SHP77 (cell line): Measurements from ENCODE around the gene NCAN.
A peak's percentile ranks its signal among the peaks of the same experiment; 100 is the strongest.
"Not testable (repeated sequence)": the region's sequence is repeated elsewhere in the genome, so short reads cannot be mapped to it uniquely, and the experiment has no call there.

Experiments
- DNase-seq, 2 experiments: peaks; one replicate each; lab custom pipeline; 2025; lab: John Stamatoyannopoulos, UW

The NCAN gene

GRCh38 chr19:19211499-19212420, at the start of gene NCAN:
NCAN (plus strand) TSS chr19:19211958; CDS start chr19:19216954, 4,996 bp downstream.
- DNase-seq = peak in 1 of 2 experiments; percentile 55

- no peak for DNase-seq
Observed at GRCh38 chr19:19162495-19162894, 49.3 kb upstream of the NCAN start.

- DNase-seq = no peak
Observed at GRCh38 chr19:19165396-19165795, 46.4 kb upstream of the NCAN start.

GRCh38 chr19:19167612-19168011, 44.1 kb upstream of the NCAN start:
- DNase-seq = no peak

GRCh38 chr19:19169236-19170052, 42.3 kb upstream of the NCAN start:
- DNase-seq = no peak

- peak; percentile 74 to 85 for DNase-seq
Observed at GRCh38 chr19:19170053-19170872, 41.5 kb upstream of the NCAN start, which contains the start of gene MEF2B. MEF2B (minus strand) TSS chr19:19170263; CDS start chr19:19150735, 19,528 bp downstream.

GRCh38 chr19:19170873-19171672, 40.7 kb upstream of the NCAN start:
- DNase-seq = no peak

- peak; percentile 40 to 54 for DNase-seq
Observed at GRCh38 chr19:19171821-19172532, 39.8 kb upstream of the NCAN start.

GRCh38 chr19:19173243-19173642, 38.5 kb upstream of the NCAN start:
- not testable (repeated sequence) for DNase-seq

GRCh38 chr19:19176950-19177349, 34.8 kb upstream of the NCAN start:
- no peak for DNase-seq

- no peak for DNase-seq
Observed at GRCh38 chr19:19179548-19180441, 32.0 kb upstream of the NCAN start.

- DNase-seq = no peak
Observed at GRCh38 chr19:19181488-19181998, 30.2 kb upstream of the NCAN start.

GRCh38 chr19:19185853-19186740, 25.7 kb upstream of the NCAN start:
- DNase-seq = peak; percentile 47 to 72

- no peak for DNase-seq
Observed at GRCh38 chr19:19186742-19187141, 25.0 kb upstream of the NCAN start.

- DNase-seq = no peak
Observed at GRCh38 chr19:19191768-19192077, 20.0 kb upstream of the NCAN start.

- peak; percentile 99 for DNase-seq
Observed at GRCh38 chr19:19192078-19192882, 19.5 kb upstream of the NCAN start, which contains the start of the genes BORCS8 and RFXANK. BORCS8 (minus strand) TSS chr19:19192152; CDS start chr19:19192117, 35 bp downstream. RFXANK (plus strand) TSS chr19:19192258; CDS start chr19:19193947, 1,689 bp downstream.

- no peak for DNase-seq
Observed at GRCh38 chr19:19192910-19193423, 18.8 kb upstream of the NCAN start.
